Activated naive CD4-positive, alpha-beta T cell treated with anti-CD3 and anti-CD28 coated beads, Interleukin-2, amount 10 ng/mL, durations not matched to agents 7 days and 5 days (primary cell): ENCODE results near the gene NCKAP5.

ENCODE experiments used
- CTCF ChIA-PET: fragments of 350-600 bp; sonication (Branson Sonifier 250); formaldehyde crosslinking; loops from one replicate; lab custom pipeline; 2021; ENCODE audit warnings: antibody characterized with exemption; lab: Charles Lee
- DNase-seq: peaks from one replicate; pipeline ENCODE4 v3.0.0-alpha.2; 2020
- H3K27ac Mint-ChIP-seq: one replicate; pipeline ENCODE4 v1.8.0; 2021; ENCODE audit warnings: mild to moderate bottlenecking, moderate library complexity, mixed read lengths
- H3K27me3 Mint-ChIP-seq: one replicate; pipeline ENCODE4 v1.8.0; 2021; ENCODE audit warnings: mild to moderate bottlenecking, mixed read lengths
- H3K36me3 Mint-ChIP-seq: one replicate; pipeline ENCODE4 v1.8.0; 2021; ENCODE audit warnings: mixed read lengths
- H3K4me1 Mint-ChIP-seq: one replicate; pipeline ENCODE4 v1.8.0; 2021; ENCODE audit warnings: mixed read lengths
- H3K4me3 Mint-ChIP-seq: one replicate; pipeline ENCODE4 v1.8.0; 2021; ENCODE audit warnings: mild to moderate bottlenecking, moderate library complexity, mixed read lengths
- H3K9me3 Mint-ChIP-seq: one replicate; pipeline ENCODE4 v1.8.0; 2021; ENCODE audit warnings: mixed read lengths

Gene NCKAP5

GRCh38 chr2:133380991-133381390 lies 187.3 kb downstream of the NCKAP5 start:
- Mint-ChIP-seq H3K9me3 (peaks cover 5% of the 10 kb centered on the region), H3K27me3 (no peaks in the 10 kb centered on the region), H3K36me3 (no peaks in the 10 kb centered on the region), H3K4me1 (no peaks in the 10 kb centered on the region), H3K27ac (no peak overlapping the region), H3K4me3 (no peak overlapping the region)
- CTCF ChIA-PET: no interaction called here
- DNase-seq: no peak

GRCh38 chr2:133378928-133379549 lies 189.2 kb downstream of the NCKAP5 start:
- no peaks in the 10 kb centered on the region for H3K4me1 Mint-ChIP-seq
- H3K9me3 Mint-ChIP-seq: peaks cover 2% of the 10 kb centered on the region
- H3K27me3 Mint-ChIP-seq: no peaks in the 10 kb centered on the region
- no peak overlapping the region for H3K27ac Mint-ChIP-seq
- CTCF ChIA-PET: no interaction called here
- DNase-seq: no peak
- no peak overlapping the region for H3K4me3 Mint-ChIP-seq
- H3K36me3 Mint-ChIP-seq: no peaks in the 10 kb centered on the region

GRCh38 chr2:133378386-133378785 lies 189.9 kb downstream of the NCKAP5 start:
- Mint-ChIP-seq H3K27me3 (no peaks in the 10 kb centered on the region), H3K9me3 (peaks cover 2% of the 10 kb centered on the region), H3K36me3 (no peaks in the 10 kb centered on the region), H3K4me3 (no peak overlapping the region), H3K27ac (no peak overlapping the region), H3K4me1 (no peaks in the 10 kb centered on the region)
- CTCF ChIA-PET: no interaction called here
- no peak for DNase-seq

GRCh38 chr2:133377599-133377998 lies 190.7 kb downstream of the NCKAP5 start:
- Mint-ChIP-seq H3K4me3 (no peak overlapping the region), H3K9me3 (peaks cover 2% of the 10 kb centered on the region), H3K36me3 (no peaks in the 10 kb centered on the region), H3K27ac (no peak overlapping the region), H3K4me1 (no peaks in the 10 kb centered on the region), H3K27me3 (no peaks in the 10 kb centered on the region)
- CTCF ChIA-PET: no interaction called here
- DNase-seq: no peak

DNA sequence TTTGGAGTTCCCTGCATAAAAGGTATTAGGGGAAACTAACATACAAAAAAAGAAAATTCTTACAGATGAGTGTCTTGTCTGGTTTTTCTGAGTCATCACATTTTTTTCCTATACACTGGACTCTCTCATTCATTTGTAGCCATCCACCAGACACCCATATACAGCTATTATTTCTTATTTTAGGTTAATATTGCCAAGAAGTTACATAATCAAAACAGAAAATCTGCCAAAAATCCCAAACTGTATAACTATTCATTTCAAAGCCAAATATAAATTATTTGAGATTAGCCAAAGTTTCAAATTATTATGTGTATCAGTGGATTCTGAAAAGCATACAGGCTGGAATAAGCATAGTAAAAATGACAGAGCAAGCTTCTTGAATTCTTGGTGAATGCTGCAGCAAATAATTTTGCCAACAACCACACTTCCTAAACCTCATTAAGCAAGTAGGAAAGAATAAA lies 191.2 kb downstream of the NCKAP5 start:
- Mint-ChIP-seq H3K9me3 (peaks cover 2% of the 10 kb centered on the region), H3K27ac (no peak overlapping the region), H3K4me3 (no peak overlapping the region), H3K4me1 (no peaks in the 10 kb centered on the region), H3K36me3 (no peaks in the 10 kb centered on the region), H3K27me3 (no peaks in the 10 kb centered on the region)
- no peak for DNase-seq
- CTCF ChIA-PET: no interaction called here

- DNase-seq: no peak
- H3K27ac Mint-ChIP-seq: no peak overlapping the region
- no peaks in the 10 kb centered on the region for H3K36me3 Mint-ChIP-seq
- no peaks in the 10 kb centered on the region for H3K9me3 Mint-ChIP-seq
- H3K4me1 Mint-ChIP-seq: no peaks in the 10 kb centered on the region
- no peak overlapping the region for H3K4me3 Mint-ChIP-seq
- H3K27me3 Mint-ChIP-seq: no peaks in the 10 kb centered on the region
- CTCF ChIA-PET: no interaction called here
Observed at GRCh38 chr2:133374781-133375180, 193.5 kb downstream of the NCKAP5 start.

DNA sequence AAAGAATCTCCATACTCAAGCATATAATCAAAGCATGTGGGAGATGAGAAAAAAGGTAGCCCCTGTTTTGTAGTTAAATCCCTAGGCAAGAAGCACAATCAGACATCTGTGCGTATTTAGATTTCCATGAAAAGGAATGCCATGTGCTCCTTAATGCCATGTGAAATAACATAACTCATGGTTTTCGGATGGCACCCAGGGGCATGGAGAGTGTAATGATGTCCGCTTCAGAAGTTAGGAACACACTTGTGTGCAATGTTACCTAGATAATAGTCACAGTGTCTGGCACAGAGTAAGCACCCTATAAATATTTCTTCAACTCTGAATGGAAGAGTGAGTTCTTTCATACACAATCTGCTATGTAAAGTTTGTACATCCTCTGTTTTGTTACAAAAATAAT lies 197.0 kb downstream of the NCKAP5 start:
- no peak overlapping the region for H3K4me3 Mint-ChIP-seq
- no peaks in the 10 kb centered on the region for H3K4me1 Mint-ChIP-seq
- no peaks in the 10 kb centered on the region for H3K9me3 Mint-ChIP-seq
- no peaks in the 10 kb centered on the region for H3K27me3 Mint-ChIP-seq
- CTCF ChIA-PET: no interaction called here
- DNase-seq: no peak
- H3K27ac Mint-ChIP-seq: no peak overlapping the region
- H3K36me3 Mint-ChIP-seq: no peaks in the 10 kb centered on the region

DNA sequence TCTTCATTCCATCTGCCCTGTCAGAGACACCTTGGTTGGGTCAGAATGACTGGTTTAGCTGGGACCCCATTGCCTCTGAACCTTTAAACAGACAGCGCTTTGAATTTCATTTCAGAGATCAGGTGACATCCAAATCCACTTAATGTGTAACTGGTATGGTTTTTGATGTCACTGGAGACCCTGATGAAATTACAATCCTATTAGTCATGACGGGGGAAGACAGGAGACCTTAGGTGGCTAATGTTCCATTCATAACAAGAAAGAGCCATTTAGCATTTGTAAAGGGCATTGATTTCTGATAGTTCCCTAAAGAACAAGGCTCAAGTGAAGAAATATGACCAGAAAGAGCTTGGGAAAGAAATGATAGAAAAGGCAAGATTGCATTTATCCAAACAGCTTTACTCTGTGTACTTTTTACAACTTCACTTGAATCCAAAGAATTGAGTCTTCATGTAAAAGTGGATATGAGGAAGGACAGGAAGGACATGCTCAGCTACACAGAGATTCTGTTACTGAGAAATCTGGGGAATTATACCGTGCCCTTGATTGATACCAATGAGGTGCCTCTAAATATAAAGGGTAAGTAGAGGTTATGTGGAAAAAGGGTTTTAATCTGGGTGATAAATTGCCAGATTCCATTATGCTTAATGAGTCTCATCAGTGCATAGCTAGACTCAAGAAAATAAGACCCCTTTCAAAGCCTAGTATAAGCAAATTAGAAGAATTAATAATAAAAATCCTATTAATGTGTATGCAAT lies 198.2 kb downstream of the NCKAP5 start:
- Mint-ChIP-seq H3K27ac (no peak overlapping the region), H3K4me1 (no peaks in the 10 kb centered on the region), H3K4me3 (no peak overlapping the region), H3K9me3 (no peaks in the 10 kb centered on the region), H3K27me3 (no peaks in the 10 kb centered on the region), H3K36me3 (no peaks in the 10 kb centered on the region)
- CTCF ChIA-PET: no interaction called here
- DNase-seq: no peak

DNA sequence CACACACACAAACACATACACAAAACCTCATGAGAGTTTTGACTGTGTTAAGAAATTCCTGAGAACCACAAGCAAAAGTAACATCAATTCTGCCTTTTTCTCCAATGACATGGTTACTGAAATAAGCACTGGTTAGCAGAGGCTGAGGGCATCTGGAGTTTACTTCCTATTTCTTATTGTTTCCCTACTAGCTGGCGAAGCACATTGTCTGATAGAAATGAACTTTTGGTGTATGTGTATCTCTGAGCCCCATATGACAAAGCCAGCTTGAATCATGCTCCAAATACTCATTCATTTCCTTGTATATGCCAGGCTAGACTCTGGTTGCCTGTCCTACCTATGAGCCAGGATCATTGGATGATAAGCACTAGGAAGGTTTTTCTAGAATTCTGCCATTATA lies 203.1 kb downstream of the NCKAP5 start:
- DNase-seq: no peak
- Mint-ChIP-seq H3K4me3 (no peak overlapping the region), H3K27me3 (no peaks in the 10 kb centered on the region), H3K27ac (no peak overlapping the region), H3K9me3 (no peaks in the 10 kb centered on the region), H3K4me1 (peaks cover 3% of the 10 kb centered on the region), H3K36me3 (no peaks in the 10 kb centered on the region)
- CTCF ChIA-PET: no interaction called here

DNA sequence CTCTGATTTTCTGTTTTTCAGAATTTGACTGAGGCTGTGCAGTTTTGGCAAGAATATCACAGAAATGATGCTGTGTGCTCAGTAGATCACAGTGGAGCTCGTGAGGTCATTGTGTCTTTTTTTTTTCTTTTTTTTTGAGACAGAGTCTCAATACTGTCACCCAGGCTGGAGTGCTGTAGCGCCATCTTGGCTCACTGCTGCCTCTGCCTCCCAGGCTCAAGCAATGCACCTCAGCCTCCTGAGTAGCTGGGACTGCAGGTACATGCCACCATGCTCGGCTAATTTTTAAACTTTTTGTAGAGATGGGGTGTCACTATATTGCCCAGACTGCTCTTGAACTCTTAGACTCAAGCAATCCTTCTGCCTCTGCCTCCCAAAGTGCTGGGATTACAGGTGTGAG lies 203.6 kb downstream of the NCKAP5 start:
- no peaks in the 10 kb centered on the region for H3K9me3 Mint-ChIP-seq
- H3K27me3 Mint-ChIP-seq: no peaks in the 10 kb centered on the region
- no peak for DNase-seq
- no peak overlapping the region for H3K27ac Mint-ChIP-seq
- CTCF ChIA-PET: interaction anchor here (0.6 kb wide), 1 partner anchor 102 kb away, joined by 4 read pairs; no protein-coding TSS in a partner anchor
- peaks cover 3% of the 10 kb centered on the region for H3K4me1 Mint-ChIP-seq
- H3K4me3 Mint-ChIP-seq: no peak overlapping the region
- H3K36me3 Mint-ChIP-seq: no peaks in the 10 kb centered on the region

GRCh38 chr2:133363884-133364283 lies 204.4 kb downstream of the NCKAP5 start:
- CTCF ChIA-PET: interaction anchor here (0.6 kb wide), 1 partner anchor 101 kb away, joined by 4 read pairs; no protein-coding TSS in a partner anchor
- no peak for DNase-seq
- no peak overlapping the region for H3K4me3 Mint-ChIP-seq
- H3K9me3 Mint-ChIP-seq: no peaks in the 10 kb centered on the region
- no peak overlapping the region for H3K27ac Mint-ChIP-seq
- H3K36me3 Mint-ChIP-seq: no peaks in the 10 kb centered on the region
- H3K4me1 Mint-ChIP-seq: peaks cover 3% of the 10 kb centered on the region
- H3K27me3 Mint-ChIP-seq: no peaks in the 10 kb centered on the region

- H3K27ac Mint-ChIP-seq: no peak overlapping the region
- no peak overlapping the region for H3K4me3 Mint-ChIP-seq
- no peaks in the 10 kb centered on the region for H3K27me3 Mint-ChIP-seq
- no peaks in the 10 kb centered on the region for H3K9me3 Mint-ChIP-seq
- H3K4me1 Mint-ChIP-seq: peaks cover 3% of the 10 kb centered on the region
- CTCF ChIA-PET: no interaction called here
- DNase-seq: no peak
- H3K36me3 Mint-ChIP-seq: no peaks in the 10 kb centered on the region
Observed at GRCh38 chr2:133362061-133362476, 206.2 kb downstream of the NCKAP5 start.

DNA sequence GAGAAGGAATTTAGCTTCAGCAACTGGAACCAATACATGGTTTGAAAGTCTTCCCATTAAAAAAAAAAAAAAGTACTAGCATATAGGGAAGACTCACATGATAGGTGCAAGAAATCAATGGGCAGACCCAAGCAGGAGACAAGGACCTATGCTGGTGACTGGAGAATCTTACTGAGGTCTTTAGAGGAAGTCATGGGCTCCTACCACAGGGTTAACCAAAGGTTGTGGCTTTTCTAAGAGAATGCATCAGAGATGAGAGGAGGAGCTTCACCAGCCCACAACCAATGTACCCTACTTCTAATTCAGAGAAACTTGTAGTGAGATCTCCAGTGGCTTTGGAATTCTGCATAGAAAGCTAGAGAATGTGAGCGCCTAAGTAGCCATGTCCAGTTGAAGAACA lies 207.4 kb downstream of the NCKAP5 start:
- H3K27ac Mint-ChIP-seq: no peak overlapping the region
- peaks cover 3% of the 10 kb centered on the region for H3K4me1 Mint-ChIP-seq
- H3K4me3 Mint-ChIP-seq: no peak overlapping the region
- DNase-seq: no peak
- no peaks in the 10 kb centered on the region for H3K9me3 Mint-ChIP-seq
- H3K36me3 Mint-ChIP-seq: no peaks in the 10 kb centered on the region
- H3K27me3 Mint-ChIP-seq: no peaks in the 10 kb centered on the region
- CTCF ChIA-PET: no interaction called here

DNA sequence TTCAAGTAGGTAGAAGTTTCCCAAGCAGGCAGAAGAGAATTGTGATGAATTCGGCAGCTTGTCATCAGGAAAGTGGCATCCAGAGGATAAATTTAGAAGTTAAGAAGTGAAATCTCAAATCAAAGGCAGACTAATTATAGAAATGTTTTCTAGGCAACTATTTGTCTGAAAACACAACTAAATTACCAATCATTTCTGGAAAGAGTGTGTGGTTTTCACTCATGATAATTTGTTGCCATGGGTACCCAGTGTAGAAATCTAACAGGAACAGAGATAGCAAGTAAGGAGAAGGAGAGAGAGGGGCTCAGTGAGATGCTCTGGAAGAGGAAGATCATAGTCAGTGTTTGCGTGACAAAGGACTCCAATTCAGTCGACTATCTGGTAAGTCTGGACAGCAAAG lies 208.1 kb downstream of the NCKAP5 start:
- H3K4me3 Mint-ChIP-seq: no peak overlapping the region
- peaks cover 3% of the 10 kb centered on the region for H3K4me1 Mint-ChIP-seq
- no peak overlapping the region for H3K27ac Mint-ChIP-seq
- no peaks in the 10 kb centered on the region for H3K27me3 Mint-ChIP-seq
- no peaks in the 10 kb centered on the region for H3K9me3 Mint-ChIP-seq
- CTCF ChIA-PET: no interaction called here
- no peaks in the 10 kb centered on the region for H3K36me3 Mint-ChIP-seq
- no peak for DNase-seq

- Mint-ChIP-seq H3K27ac (no peak overlapping the region), H3K27me3 (no peaks in the 10 kb centered on the region), H3K36me3 (no peaks in the 10 kb centered on the region), H3K4me1 (no peaks in the 10 kb centered on the region), H3K4me3 (no peak overlapping the region), H3K9me3 (peaks cover 2% of the 10 kb centered on the region)
- CTCF ChIA-PET: no interaction called here
- DNase-seq: no peak
Observed at GRCh38 chr2:133352719-133353118, 215.5 kb downstream of the NCKAP5 start.
